NCI-H69 (cell line): ENCODE data around the gene MRE11.
A peak's percentile ranks its signal among the peaks of the same experiment; 100 is the strongest.
"Not testable (repeated sequence)": the region's sequence is repeated elsewhere in the genome, so short reads cannot be mapped to it uniquely, and the experiment has no call there.

Experiments
- DNase-seq: peaks from one replicate; lab custom pipeline; 2025; lab: John Stamatoyannopoulos, UW

Gene MRE11

DNA sequence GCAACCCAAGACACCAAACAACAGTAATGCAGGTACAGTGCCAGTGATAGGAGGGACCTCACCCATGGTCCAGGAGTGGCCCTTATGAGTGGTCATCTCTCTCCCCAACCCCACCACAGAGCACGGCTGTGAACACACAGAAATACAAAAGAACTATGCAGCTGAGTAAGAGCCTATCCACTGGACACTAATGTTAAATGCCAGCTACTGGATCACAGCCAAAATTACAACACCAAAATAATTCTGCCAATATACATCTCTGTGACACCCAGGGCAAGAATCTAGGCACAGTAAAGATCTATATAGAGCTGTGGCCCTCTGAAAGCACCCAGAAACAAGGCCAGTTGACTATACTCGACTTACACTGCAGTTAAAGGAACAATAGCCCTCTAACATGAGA is 69.6 kb downstream of the MRE11 start:
- no peak for DNase-seq

DNA sequence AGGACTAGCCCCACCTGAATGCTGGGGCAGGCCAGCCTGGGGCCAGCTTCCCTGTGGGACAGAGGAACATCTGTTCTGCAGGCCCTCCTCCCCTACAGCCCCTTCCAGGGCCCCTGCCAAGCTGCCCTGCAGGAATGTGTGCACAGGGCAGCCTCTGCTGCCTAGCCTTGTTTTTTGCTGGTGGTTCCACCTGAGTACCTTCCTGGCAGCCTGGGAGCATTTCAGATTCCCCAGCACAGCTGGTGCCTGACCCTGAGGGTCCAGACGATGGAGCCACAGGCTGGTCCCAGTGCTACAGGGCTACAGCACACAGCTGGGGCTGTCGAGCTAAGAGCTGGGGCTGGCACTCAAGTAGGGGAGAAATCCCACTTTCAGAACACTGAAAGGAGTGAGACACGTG is 70.1 kb downstream of the MRE11 start:
- peak; percentile 61 for DNase-seq

GRCh38 chr11:94418123-94418765 is 75.4 kb downstream of the MRE11 start:
- DNase-seq = no peak

DNA sequence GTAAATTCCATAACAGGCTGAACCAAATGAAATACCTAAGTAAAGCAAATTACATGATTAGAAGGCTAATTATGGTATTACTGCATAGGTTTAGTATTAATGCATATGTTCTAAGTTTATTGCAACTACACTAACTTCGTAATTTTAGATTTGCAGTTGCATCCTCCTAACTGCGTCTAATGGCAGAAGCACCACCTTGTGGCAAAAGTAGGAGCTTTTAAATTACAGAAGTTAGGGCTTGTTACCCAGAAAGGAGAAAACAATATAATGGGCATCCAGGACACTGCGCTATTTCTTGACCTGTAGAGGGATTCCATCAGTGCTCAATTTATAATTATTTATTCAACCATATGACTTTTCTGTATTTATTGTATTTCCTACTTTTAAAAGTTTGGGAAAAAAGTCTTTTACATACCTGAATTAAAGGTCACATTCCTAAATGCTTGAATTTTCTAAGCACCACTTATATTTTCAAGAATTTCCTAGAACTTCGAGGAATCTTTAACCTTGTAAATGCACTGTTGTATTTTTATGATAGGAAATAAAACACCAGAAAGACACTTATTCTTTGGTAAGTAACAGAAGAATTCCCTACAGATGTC is 76.2 kb downstream of the MRE11 start:
- peak; percentile 46 for DNase-seq

DNA sequence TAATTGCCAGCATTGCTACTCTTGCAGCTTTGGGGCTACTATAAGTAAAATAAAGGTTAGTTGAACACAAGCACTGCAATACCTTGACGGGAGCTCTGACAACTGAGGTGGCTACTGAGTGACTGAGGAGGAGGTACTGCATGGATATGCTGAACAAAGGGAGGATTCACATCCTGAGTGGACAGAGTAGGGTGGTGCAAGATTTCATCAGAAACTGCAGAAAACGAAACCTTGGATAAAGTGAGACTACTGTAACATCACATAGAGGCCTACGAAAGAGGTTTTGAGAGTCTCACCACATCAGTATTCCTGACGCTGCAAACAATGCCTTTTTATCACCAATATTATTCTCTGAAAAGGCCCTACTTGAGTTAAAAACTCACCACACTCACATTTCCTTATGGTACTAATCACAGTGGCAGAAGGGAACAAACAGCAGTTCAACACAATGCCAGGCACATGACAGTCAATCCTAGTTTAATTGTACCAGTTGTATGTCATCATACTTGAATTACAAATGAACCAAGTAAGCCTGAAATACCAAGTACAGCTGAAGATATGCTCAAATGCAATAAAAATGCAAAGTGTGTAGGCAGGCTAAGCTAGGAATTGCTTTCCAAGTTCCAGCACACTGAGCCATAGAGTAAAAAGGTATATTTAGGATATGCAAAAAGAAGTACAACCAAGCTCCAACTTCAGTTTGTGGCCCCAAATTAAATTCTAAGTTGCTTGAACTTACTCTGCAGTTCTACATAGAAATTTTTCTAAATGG is 88.4 kb downstream of the MRE11 start:
- DNase-seq = no peak

GRCh38 chr11:94402355-94402754 is 91.3 kb downstream of the MRE11 start:
- DNase-seq = peak; percentile 66

- peak; percentile 38 for DNase-seq
Measured at GRCh38 chr11:94401773-94402265, 91.8 kb downstream of the MRE11 start.

DNA sequence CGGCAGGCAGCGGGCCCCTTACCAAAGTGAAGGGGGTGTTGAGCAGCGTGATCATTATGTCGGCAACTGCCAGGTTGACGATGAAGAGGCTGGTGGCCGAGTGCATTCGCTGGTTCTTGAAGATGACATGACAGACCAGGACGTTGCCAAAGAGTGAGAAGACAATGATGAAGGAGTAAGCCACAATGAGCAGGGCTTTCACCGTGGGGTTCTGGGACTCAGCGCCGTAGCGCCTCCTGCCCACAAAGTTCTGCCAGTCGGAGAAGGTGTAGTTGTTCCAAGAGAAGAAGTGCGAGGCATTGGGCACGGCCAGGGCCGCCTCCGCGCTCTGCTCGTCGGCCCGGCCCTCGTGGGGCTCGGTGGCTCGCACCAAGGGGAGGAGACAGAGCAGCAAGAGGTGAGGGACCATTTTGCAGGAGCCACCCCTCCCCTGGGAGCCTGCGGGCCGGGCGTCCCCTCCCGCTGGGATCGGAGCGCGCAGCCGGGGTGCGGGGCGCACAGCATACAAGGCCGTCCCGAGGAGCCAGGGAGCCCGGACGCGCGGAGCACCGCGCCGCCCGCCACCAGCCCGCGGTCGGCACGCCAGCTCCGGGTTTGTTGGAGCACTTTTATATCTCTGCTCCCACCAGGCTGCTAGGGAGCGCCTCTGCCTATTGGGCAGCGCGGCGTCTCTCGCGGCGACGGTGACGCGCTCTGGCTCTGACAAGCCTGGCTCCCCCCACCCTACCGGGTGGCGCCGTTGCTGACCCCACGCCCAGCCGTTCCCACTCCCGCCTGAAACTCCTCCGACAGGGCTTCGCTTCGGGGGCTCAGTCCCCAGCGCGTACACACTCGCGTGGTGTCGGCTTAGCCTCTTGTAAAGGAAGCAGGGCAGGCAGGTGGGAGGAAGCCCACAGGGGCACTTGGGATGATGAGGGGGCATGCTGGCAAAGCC is 92.5 kb downstream of the MRE11 start, which contains the start of gene GPR83:
Gene GPR83, minus strand, starts transcription at position 581 of the 934 bp plus-strand sequence. Its CDS starts 172 bp downstream, at position 409.
- DNase-seq = peak; percentile 87

DNA sequence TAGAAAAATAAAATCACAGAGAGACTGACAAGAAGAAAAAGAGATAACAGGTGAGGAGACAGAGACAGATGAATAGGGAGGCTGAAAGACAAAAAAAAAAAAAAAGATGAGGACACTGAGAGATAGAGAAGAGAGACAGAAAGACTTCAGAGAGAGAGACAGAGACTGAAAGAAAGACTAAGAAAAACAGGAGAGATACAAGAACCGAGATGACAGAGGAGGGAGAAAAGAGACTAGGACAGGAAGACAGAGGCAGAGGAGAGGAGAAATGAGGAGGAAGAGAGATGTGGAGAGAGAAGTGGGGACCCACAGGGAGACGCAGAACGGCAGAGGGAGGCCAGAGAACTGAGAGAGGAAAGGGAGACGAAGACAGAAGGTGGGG is 93.2 kb downstream of the MRE11 start:
- no peak for DNase-seq

GRCh38 chr11:94400050-94400449 is 93.6 kb downstream of the MRE11 start:
- DNase-seq = peak; percentile 76

- DNase-seq = no peak
Measured at GRCh38 chr11:94398101-94398500, 95.5 kb downstream of the MRE11 start.

DNA sequence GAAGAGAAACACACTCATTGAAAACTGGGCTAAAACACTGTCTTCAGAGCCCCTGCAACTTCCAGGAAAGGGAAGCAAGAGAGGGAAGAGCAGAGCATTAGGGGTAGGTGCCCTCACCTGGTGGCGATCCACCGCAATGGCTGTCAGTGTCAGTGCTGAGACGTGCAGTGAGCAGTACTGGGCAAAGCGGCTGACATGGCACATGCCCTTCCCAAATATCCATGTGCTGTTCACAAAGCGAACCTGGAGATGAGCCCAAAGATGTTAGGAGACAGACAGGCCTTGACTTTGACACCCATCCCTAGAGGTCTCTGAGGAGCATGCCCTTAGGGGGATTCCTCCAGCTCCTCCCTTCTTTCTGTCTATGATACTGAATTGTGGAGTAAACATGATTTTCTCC is 97.4 kb downstream of the MRE11 start:
- DNase-seq = no peak

DNA sequence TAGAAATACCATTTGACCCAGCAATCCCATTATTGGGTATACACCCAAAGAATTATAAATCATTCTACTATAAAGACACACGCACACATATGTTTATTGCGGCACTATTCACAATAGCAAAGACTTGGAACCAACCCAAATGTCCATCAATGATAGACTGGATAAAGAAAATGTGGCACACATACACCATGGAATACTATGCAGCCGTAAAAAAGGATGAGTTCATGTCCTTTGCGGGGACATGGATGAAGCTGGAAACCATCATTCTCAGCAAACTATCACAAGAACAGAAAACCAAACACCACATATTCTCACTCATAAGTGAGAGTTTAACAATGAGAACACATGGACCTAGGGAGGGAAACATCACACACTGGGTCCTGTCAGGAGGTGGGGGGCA is 101.7 kb downstream of the MRE11 start:
- DNase-seq = not testable (repeated sequence)

- peak; percentile 24 for DNase-seq
Measured at GRCh38 chr11:94379613-94380012, 114.0 kb downstream of the MRE11 start.

DNA sequence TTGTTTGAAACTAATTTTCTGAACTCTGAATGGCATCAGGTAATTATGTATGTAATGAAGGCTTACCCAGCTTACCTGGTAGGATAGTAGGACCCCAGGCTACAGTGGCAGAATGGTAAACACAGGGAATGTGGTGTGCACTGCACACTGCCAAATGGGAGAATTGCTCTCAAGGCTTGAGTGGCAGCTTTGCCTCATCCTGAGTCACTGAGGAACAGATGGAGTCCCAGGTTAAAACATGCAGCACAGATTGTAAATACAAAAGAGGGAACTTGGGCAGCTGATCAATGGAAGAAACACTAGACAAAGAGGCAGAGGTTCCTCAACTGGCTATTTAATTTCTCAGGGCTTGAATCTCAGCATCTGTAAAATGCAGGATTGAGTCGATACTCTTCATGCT is 116.8 kb downstream of the MRE11 start:
- peak; percentile 98 for DNase-seq

DNA sequence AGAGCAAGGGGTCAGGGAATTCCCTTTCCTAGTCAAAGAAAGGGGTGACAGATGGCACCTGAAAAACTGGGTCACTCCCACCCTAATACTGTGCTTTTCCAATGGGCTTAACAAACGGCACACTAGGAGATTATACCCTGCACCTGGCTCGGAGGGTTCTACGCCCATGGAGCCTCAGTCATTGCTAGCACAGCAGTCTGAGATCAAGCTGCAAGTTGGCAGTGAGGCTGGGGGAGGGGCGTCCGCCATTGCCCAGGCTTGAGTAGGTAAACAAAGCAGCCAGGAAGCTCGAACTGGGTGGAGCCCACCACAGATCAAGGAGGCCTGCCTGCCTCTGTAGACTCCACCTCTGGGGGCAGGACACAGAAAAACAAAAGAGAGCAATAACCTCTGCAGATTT is 123.1 kb downstream of the MRE11 start:
- DNase-seq = not testable (repeated sequence)
